IMR-90 (cell line): ENCODE data around the gene BMP7. TPM values are rescaled to one million over a fixed set of nuclear protein-coding genes. Genes with fewer than 3 reads are reported as not detected.

Experiments used
- ATAC-seq: fragments of 200-7000 bp; cut with Tn5 transposase; 2 replicates; pipeline ENCODE4 v1.9.1; 2020; ENCODE audit warnings: low read depth, mild to moderate bottlenecking, moderate library complexity
- BruUV-seq: library from RNA; stranded (reverse); fragments of 400-500 nt; replicated peaks from 2 replicates; lab custom pipeline; 2021; lab: Mats Ljungman, UMichigan
- CTCF ChIA-PET: fragments of 300-600 bp; formaldehyde crosslinking; extraction: SDS; loops from one replicate; lab custom pipeline; 2021; ENCODE audit warnings: antibody characterized with exemption; lab: Yijun Ruan, JAX
- POLR2A ChIA-PET: fragments of 300-600 bp; sonication (Branson Sonifier 250); formaldehyde crosslinking; loops from one replicate; lab custom pipeline; 2022; ENCODE audit warnings: antibody characterized with exemption; ENCODE audit not compliant: unreplicated experiment; lab: Charles Lee
- DNase-seq: peaks from one replicate; pipeline ENCODE4 v3.0.0; 2013
- H2AFZ ChIP-seq: replicated peaks from 2 replicates; pipeline ENCODE3; 2013; ENCODE audit warnings: low read length, mild to moderate bottlenecking; ENCODE audit not compliant: poor library complexity
- H2AK5ac ChIP-seq: 2 replicates; pipeline ENCODE4 v1.6.1; 2013; ENCODE audit warnings: low read depth, low read length, inconsistent platforms
- H2AK9ac ChIP-seq: replicated peaks from 2 replicates; pipeline ENCODE3; 2013; ENCODE audit warnings: mild to moderate bottlenecking, low read depth, low read length, moderate library complexity; ENCODE audit not compliant: poor library complexity
- H2BK120ac ChIP-seq: 2 replicates; pipeline ENCODE4 v1.6.1; 2013; ENCODE audit warnings: low read depth, low read length, inconsistent platforms
- H2BK15ac ChIP-seq: 3 replicates; pipeline ENCODE4 v1.6.1; 2013; ENCODE audit warnings: low read depth, low read length, inconsistent platforms
- H2BK20ac ChIP-seq: 2 replicates; pipeline ENCODE4 v1.6.1; 2013; ENCODE audit warnings: low read depth, mild to moderate bottlenecking, inconsistent platforms, low read length, moderate library complexity
- H2BK5ac ChIP-seq: 2 replicates; pipeline ENCODE4 v1.6.1; 2013; ENCODE audit warnings: mild to moderate bottlenecking, low read depth, low read length, inconsistent platforms; ENCODE audit not compliant: poor library complexity, severe bottlenecking
- H3K14ac ChIP-seq: replicated peaks from 2 replicates; pipeline ENCODE4 v1.6.1; 2013; ENCODE audit warnings: low read depth, low read length, inconsistent platforms
- H3K18ac ChIP-seq: 2 replicates; pipeline ENCODE4 v1.6.1; 2013; ENCODE audit warnings: low read depth, low read length, control low read depth
- H3K23ac ChIP-seq: 2 replicates; pipeline ENCODE4 v1.6.1; 2013; ENCODE audit warnings: low read depth, low read length, inconsistent platforms
- H3K27ac ChIP-seq: 2 replicates; pipeline ENCODE4 v1.5.1; 2013; ENCODE audit warnings: mild to moderate bottlenecking, control low read depth, low read length; ENCODE audit not compliant: insufficient read depth
- H3K27me3 ChIP-seq: 2 replicates; pipeline ENCODE4 v1.6.1; 2013; ENCODE audit warnings: low read length; ENCODE audit not compliant: control insufficient read depth, insufficient read depth
- H3K36me3 ChIP-seq: 2 replicates; pipeline ENCODE4 v1.6.1; 2013; ENCODE audit warnings: low read length, mixed read lengths; ENCODE audit not compliant: control insufficient read depth, insufficient read depth
- H3K4ac ChIP-seq: 2 replicates; pipeline ENCODE4 v1.6.1; 2013; ENCODE audit warnings: low read depth, low read length, inconsistent platforms
- H3K4me1 ChIP-seq: 2 replicates; pipeline ENCODE4 v1.6.1; 2013; ENCODE audit warnings: low read length, mixed read lengths; ENCODE audit not compliant: control insufficient read depth, insufficient read depth
- H3K4me2 ChIP-seq: 2 replicates; pipeline ENCODE4 v1.6.1; 2013; ENCODE audit warnings: low read depth, mild to moderate bottlenecking, control low read depth, low read length, moderate library complexity
- H3K4me3 ChIP-seq: 2 replicates; pipeline ENCODE4 v1.5.1; 2013; ENCODE audit warnings: low read depth, mild to moderate bottlenecking, control low read depth, low read length, moderate library complexity; ENCODE audit not compliant: insufficient read depth
- H3K56ac ChIP-seq: 2 replicates; pipeline ENCODE4 v1.6.1; 2013; ENCODE audit warnings: low read length, inconsistent platforms; ENCODE audit not compliant: insufficient read depth; ENCODE audit errors: extremely low read depth
- H3K79me1 ChIP-seq, 2 experiments: 2 replicates each; pipeline ENCODE4 v1.6.1; 2013; ENCODE audit warnings: low read length in 2 of 2, inconsistent platforms in 1 of 2, low read depth in 1 of 2
- H3K9ac ChIP-seq: 2 replicates; pipeline ENCODE4 v1.6.1; 2013; ENCODE audit warnings: low read depth, low read length, control low read depth
- H3K9me1 ChIP-seq: 2 replicates; pipeline ENCODE4 v1.6.1; 2013; ENCODE audit warnings: low read length, inconsistent platforms; ENCODE audit not compliant: insufficient read depth
- H3K9me3 ChIP-seq: 2 replicates; pipeline ENCODE4 v1.6.1; 2013; ENCODE audit warnings: low read length; ENCODE audit not compliant: control insufficient read depth, insufficient read depth
- H4K20me1 ChIP-seq: 2 replicates; pipeline ENCODE4 v1.6.1; 2013; ENCODE audit warnings: low read length, inconsistent platforms; ENCODE audit not compliant: insufficient read depth
- H4K5ac ChIP-seq: 2 replicates; pipeline ENCODE4 v1.6.1; 2013; ENCODE audit warnings: mild to moderate bottlenecking, low read depth, low read length, control low read depth
- H4K8ac ChIP-seq, 2 experiments: 2 replicates each; pipeline ENCODE4 v1.6.1; 2013; ENCODE audit warnings: low read depth in 2 of 2, low read length in 2 of 2, control low read depth in 1 of 2, inconsistent platforms in 1 of 2
- H4K91ac ChIP-seq: 2 replicates; pipeline ENCODE4 v1.6.1; 2013; ENCODE audit warnings: low read depth, low read length, inconsistent platforms; ENCODE audit not compliant: insufficient read depth
- BHLHE40 ChIP-seq: fragments of 150-350 bp; IDR thresholded peaks from 2 replicates; pipeline ENCODE4 v1.6.1; 2016; ENCODE audit warnings: mild to moderate bottlenecking, low read depth, low read length
- CEBPB ChIP-seq: IDR thresholded peaks from 2 replicates; pipeline ENCODE4 v1.6.1; 2012; ENCODE audit warnings: low read depth, low read length, improper control_type of control experiment
- CHD1 ChIP-seq: IDR thresholded peaks from 2 replicates; pipeline ENCODE4 v1.6.1; 2012; ENCODE audit warnings: low read depth, low read length, improper control_type of control experiment
- ELK1 ChIP-seq: fragments of 150-350 bp; IDR thresholded peaks from 2 replicates; pipeline ENCODE4 v1.6.1; 2016; ENCODE audit warnings: low read depth, mild to moderate bottlenecking, low read length, moderate library complexity, borderline replicate concordance
- FOS ChIP-seq: fragments of 150-350 bp; IDR thresholded peaks from 2 replicates; pipeline ENCODE4 v1.6.1; 2016; ENCODE audit warnings: low read depth, low read length
- MAFK ChIP-seq: IDR thresholded peaks from 2 replicates; pipeline ENCODE4 v1.6.1; 2012; ENCODE audit warnings: low read depth, low read length, improper control_type of control experiment
- MAZ ChIP-seq: IDR thresholded peaks from 2 replicates; pipeline ENCODE4 v1.6.1; 2012; ENCODE audit warnings: low read depth, mild to moderate bottlenecking, low read length, improper control_type of control experiment, moderate library complexity, borderline replicate concordance
- MXI1 ChIP-seq: IDR thresholded peaks from 2 replicates; pipeline ENCODE4 v1.6.1; 2012; ENCODE audit warnings: low read depth, mild to moderate bottlenecking, low read length, moderate library complexity, borderline replicate concordance
- RCOR1 ChIP-seq: IDR thresholded peaks from 2 replicates; pipeline ENCODE4 v1.6.1; 2012; ENCODE audit warnings: mild to moderate bottlenecking, low read length, improper control_type of control experiment; ENCODE audit not compliant: insufficient replicate concordance
- SMC3 ChIP-seq: fragments of 150-350 bp; IDR thresholded peaks from 2 replicates; pipeline ENCODE4 v1.6.1; 2016; ENCODE audit warnings: low read depth, mild to moderate bottlenecking, antibody characterized with exemption, low read length, moderate library complexity
- USF2 ChIP-seq: fragments of 150-350 bp; IDR thresholded peaks from 2 replicates; pipeline ENCODE4 v1.6.1; 2017; ENCODE audit warnings: mild to moderate bottlenecking, antibody characterized with exemption, low read length, low read depth
- WGBS, 2 experiments: methylation state at CpG; one replicate each; pipeline versions ENCODE4 v1.1.5 to v1.1.7; 2013; ENCODE audit warnings: missing lambda C conversion rate in 2 of 2; ENCODE audit not compliant: insufficient read length in 1 of 2; ENCODE audit errors: extremely low coverage in 2 of 2; 5-methylcytosine and 5-hydroxymethylcytosine counted together
- dilution Hi-C: fragments of 300-500 bp; cut with HindIII; formaldehyde crosslinking; loops from one replicate; pipeline ENCODE4 v1.14.3; 2018; ENCODE audit warnings: low sequenced_read_pairs; ENCODE audit not compliant: unreplicated experiment
- in situ Hi-C: fragments of 300-500 bp; cut with MboI; formaldehyde crosslinking; loops from 3 replicates; pipeline ENCODE4 v1.14.3; 2019; ENCODE audit warnings: low sequenced_read_pairs, inconsistent platforms, mixed read lengths
- intact Hi-C: fragments of 100-400 bp; cut with micrococcal nuclease; formaldehyde crosslinking; loops from 2 replicates; pipeline ENCODE4 v1.10.0; 2022
- polyA plus RNA-seq, 3 experiments: library from polyadenylated mRNA; depleted of rRNA; stranded (reverse); fragments of >200 nt; gene quantifications; 2 replicates each; pipeline ENCODE4 v1.2.3, GENCODE V29; 2012; ENCODE audit warnings: low replicate concordance in 1 of 3
- total RNA-seq: library from RNA; depleted of rRNA; stranded (reverse); fragments of >200 nt; gene quantifications from 2 replicates; pipeline ENCODE4 v1.2.3, GENCODE V29; 2012

Gene BMP7
- total and polyA plus RNA-seq, 2 of the 4 experiments (the other 2 are of a cell fraction) = not detected

- no peak overlapping the region for H4K91ac ChIP-seq
- H2BK15ac ChIP-seq = no peak overlapping the region
- in situ Hi-C loops = no loop called here
- 68% methylated on average over 10 of the region's 19 CpGs; no CpG with 5 or more reads in 1 of the 2 experiments for WGBS, 2 experiments
- H3K79me1 ChIP-seq = no peaks in the 10 kb centered on the region
- no peak overlapping the region for H4K5ac ChIP-seq
- H3K4me1 ChIP-seq = no peaks in the 10 kb centered on the region
- no peak overlapping the region for H3K23ac ChIP-seq
- intact Hi-C loops = no loop called here
- no peak overlapping the region for H3K18ac ChIP-seq
- H2BK20ac ChIP-seq = no peak overlapping the region
- H2AFZ ChIP-seq = no peak overlapping the region
- H3K9me3 ChIP-seq = peaks cover 14% of the 10 kb centered on the region; the same call in 1 of the 2 replicates
- CTCF ChIA-PET = no interaction called here
- DNase-seq (no peak), ATAC-seq (no peak)
- H3K36me3 ChIP-seq = no peaks in the 10 kb centered on the region
- no peak overlapping the region for H3K4me3 ChIP-seq
- no peak overlapping the region for H2AK5ac ChIP-seq
- no peaks in the 10 kb centered on the region for H3K27me3 ChIP-seq
- dilution Hi-C loops = no loop called here
- no peak overlapping the region for H3K4me2 ChIP-seq
- POLR2A ChIA-PET = no interaction called here
- H2BK120ac ChIP-seq = no peak overlapping the region
- no peaks in the 10 kb centered on the region for H3K9me1 ChIP-seq
- BruUV-seq = no TSS peak
- no peak overlapping the region for H3K14ac ChIP-seq
- H2BK5ac ChIP-seq = no peak overlapping the region
- H4K20me1 ChIP-seq = no peaks in the 10 kb centered on the region
- H3K56ac ChIP-seq = no peak overlapping the region
- TF ChIP-seq MAFK (no peak), CHD1 (no peak), CEBPB (no peak), SMC3 (no peak), BHLHE40 (no peak), FOS (no peak), RCOR1 (no peak), MAZ (no peak), ELK1 (no peak), MXI1 (no peak), USF2 (no peak)
- H2AK9ac ChIP-seq = no peak overlapping the region
- H4K8ac ChIP-seq = no peak overlapping the region
- no peak overlapping the region for H3K9ac ChIP-seq
- H3K27ac ChIP-seq = no peak overlapping the region
- no peak overlapping the region for H3K4ac ChIP-seq
These were observed 44.4 kb downstream of the BMP7 start for GRCh38 chr20:57221916-57222630.
